GM21528 (cell line): Measurements from ENCODE around the gene PROSER3.
"Not testable (repeated sequence)": the region's sequence is repeated elsewhere in the genome, so short reads cannot be mapped to it uniquely, and the experiment has no call there.

Experiments used
- ATAC-seq: cut with Tn5 transposase; IDR thresholded peaks from one replicate; pipeline ENCODE4 v1.9.1; 2021; ENCODE audit warnings: mild to moderate bottlenecking, moderate library complexity; ENCODE audit not compliant: unreplicated experiment, low FRiP score

Gene PROSER3

GRCh38 chr19:35788205-35788960 lies 30.4 kb downstream of the PROSER3 start:
- ATAC-seq, result no peak

- ATAC-seq, result no peak
Observed at GRCh38 chr19:35789195-35789977, 31.4 kb downstream of the PROSER3 start.

- no peak for ATAC-seq
Observed at GRCh38 chr19:35789978-35790944, 32.3 kb downstream of the PROSER3 start.

GRCh38 chr19:35790981-35791813 lies 33.2 kb downstream of the PROSER3 start:
- no peak for ATAC-seq

GRCh38 chr19:35791814-35792279 lies 33.9 kb downstream of the PROSER3 start:
- ATAC-seq, result no peak

- ATAC-seq, result no peak
Observed at GRCh38 chr19:35792312-35792711, 34.3 kb downstream of the PROSER3 start.

- no peak for ATAC-seq
Observed at GRCh38 chr19:35792888-35793287, 34.9 kb downstream of the PROSER3 start.

GRCh38 chr19:35793381-35794165 lies 35.6 kb downstream of the PROSER3 start:
- no peak for ATAC-seq

- ATAC-seq, result not testable (repeated sequence)
Observed at GRCh38 chr19:35795564-35795963, 37.6 kb downstream of the PROSER3 start.

- no peak for ATAC-seq
Observed at GRCh38 chr19:35796645-35797542, 38.9 kb downstream of the PROSER3 start.

- no peak for ATAC-seq
Observed at GRCh38 chr19:35797663-35798062, 39.7 kb downstream of the PROSER3 start.

GRCh38 chr19:35801828-35802227 lies 43.9 kb downstream of the PROSER3 start:
- no peak for ATAC-seq

- ATAC-seq, result no peak
Observed at GRCh38 chr19:35805526-35806102, 47.6 kb downstream of the PROSER3 start.

GRCh38 chr19:35806597-35806996 lies 48.6 kb downstream of the PROSER3 start:
- no peak for ATAC-seq

GRCh38 chr19:35807633-35808032 lies 49.7 kb downstream of the PROSER3 start:
- ATAC-seq, result no peak

- ATAC-seq, result no peak
Observed at GRCh38 chr19:35811317-35812219, 53.6 kb downstream of the PROSER3 start.
